Lower leg skin (tissue), 4 donors: Measurements from ENCODE around the gene CCL22. TPM values are rescaled to one million over a fixed set of nuclear protein-coding genes. Genes with fewer than 3 reads are reported as not detected.

Experiments used
- DNase-seq, 2 donors: peaks; one replicate each; pipeline ENCODE4 v3.0.0-alpha.2; 2019; ENCODE audit warnings: low spot score in 2 of 2
- H3K4me3 ChIP-seq: fragments of 200-600 bp; sonication (generic); 2 replicates; pipeline ENCODE4 v1.5.1; 2017; ENCODE audit warnings: mild to moderate bottlenecking, low read depth; ENCODE audit not compliant: poor library complexity, severe bottlenecking
- CTCF ChIP-seq, 3 donors: fragments of 450-650 bp; IDR thresholded peaks; one replicate each; pipeline ENCODE4 v1.5.1; 2016; ENCODE audit warnings: antibody characterized with exemption in 3 of 3, mild to moderate bottlenecking in 3 of 3, moderate library complexity in 2 of 3
- POLR2A ChIP-seq, 2 donors: fragments of 450-650 bp; IDR thresholded peaks; one replicate each; pipeline ENCODE4 v1.6.1; 2016 to 2017; ENCODE audit warnings: antibody characterized with exemption in 2 of 2, mild to moderate bottlenecking in 1 of 2, moderate library complexity in 1 of 2
- WGBS, 2 donors: methylation state at CpG; one replicate each; pipeline ENCODE4 v1.1.5; 2018; 5-methylcytosine and 5-hydroxymethylcytosine counted together
- intact Hi-C: fragments of 100-400 bp; cut with DNase I; formaldehyde crosslinking; loops from one replicate; pipeline ENCODE4 v1.15.0; 2023; ENCODE audit warnings: low total_unique reads
- total RNA-seq, 4 donors: library from RNA; depleted of rRNA; stranded (reverse); fragments of >200 nt; gene quantifications; one replicate each; pipeline ENCODE4 v1.1.0, GENCODE V29; 2016

CCL22 gene
- total RNA-seq, 4 donors from 2014 or later: 0.99 to 10.1 (median 2.0) TPM

GRCh38 chr16:57349212-57350031, 9.2 kb upstream of the CCL22 start:
- TF ChIP-seq CTCF (IDR thresholded peaks at IDR 0.05) (no peak), POLR2A (IDR thresholded peaks at IDR 0.05) (no peak)
- peak in 1 of 2 donors; percentile 34 for DNase-seq
- intact Hi-C loops: no loop called here
- WGBS, 2 donors: 51 to 54% methylated on average over 14 of the region's 14 CpGs
- H3K4me3 ChIP-seq: no peak overlapping the region

GRCh38 chr16:57352636-57353047, 5.9 kb upstream of the CCL22 start:
- WGBS, 2 donors: 64 to 70% methylated on average over 5 to 6 of the region's 6 CpGs
- no peak for DNase-seq
- no peak overlapping the region for H3K4me3 ChIP-seq
- intact Hi-C loops: no loop called here
- TF ChIP-seq POLR2A (IDR thresholded peaks at IDR 0.05) (no peak), CTCF (IDR thresholded peaks at IDR 0.05) (no peak)

DNA sequence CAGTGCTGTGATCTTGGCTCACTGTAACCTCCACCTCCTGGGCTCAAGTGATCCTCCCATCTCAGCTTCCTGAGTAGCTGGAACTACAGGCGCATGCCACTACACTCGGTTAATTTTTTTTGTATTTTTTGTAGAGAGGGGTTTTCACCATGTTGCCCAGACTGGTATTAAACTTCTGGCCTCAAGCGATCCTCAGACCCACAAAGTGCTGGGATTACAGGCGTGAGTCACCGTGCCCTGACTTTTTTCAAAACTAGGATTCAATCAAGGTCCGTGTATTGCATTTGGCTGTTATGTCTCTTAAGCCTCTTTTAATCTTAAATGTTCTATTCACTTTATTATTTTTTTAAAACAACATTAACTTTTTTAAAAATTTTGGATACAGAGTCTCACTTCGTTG, 4.3 kb upstream of the CCL22 start:
- H3K4me3 ChIP-seq: no peak overlapping the region
- WGBS, 2 donors: 82 to 88% methylated on average over 7 of the region's 7 CpGs
- no peak for DNase-seq
- intact Hi-C loops: no loop called here
- TF ChIP-seq CTCF (IDR thresholded peaks at IDR 0.05) (no peak), POLR2A (IDR thresholded peaks at IDR 0.05) (no peak)

DNA sequence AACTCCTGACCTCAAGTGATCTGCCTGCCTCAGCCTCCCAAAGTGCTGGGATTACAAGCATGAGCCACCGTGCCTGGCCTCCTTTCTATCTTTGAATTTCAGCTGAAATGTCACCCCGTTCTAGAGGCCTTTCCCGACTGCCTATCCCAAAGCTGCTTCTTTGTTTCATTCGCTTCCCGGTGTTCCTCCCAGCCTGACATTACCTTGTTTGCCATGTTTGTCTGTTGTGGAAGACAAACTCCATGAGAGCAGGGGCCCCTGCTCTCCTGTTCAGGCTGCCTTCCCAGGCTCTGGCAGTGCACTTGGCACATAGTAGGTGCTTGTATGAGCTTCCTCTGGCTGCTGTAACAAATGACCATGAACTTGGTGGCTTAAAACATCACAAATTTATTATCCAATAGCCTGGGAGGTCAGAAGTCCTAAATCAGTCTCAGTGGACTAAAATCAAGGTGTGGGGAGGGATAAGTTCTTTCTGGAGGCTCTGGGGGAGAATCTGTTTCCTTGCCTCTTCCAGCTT, 2.6 kb upstream of the CCL22 start:
- H3K4me3 ChIP-seq: no peak overlapping the region
- WGBS, 2 donors: 86 to 87% methylated on average over 5 of the region's 5 CpGs
- intact Hi-C loops: no loop called here
- no peak for TF ChIP-seq POLR2A (IDR thresholded peaks at IDR 0.05)
- no peak for TF ChIP-seq CTCF (IDR thresholded peaks at IDR 0.05)
- DNase-seq: no peak

DNA sequence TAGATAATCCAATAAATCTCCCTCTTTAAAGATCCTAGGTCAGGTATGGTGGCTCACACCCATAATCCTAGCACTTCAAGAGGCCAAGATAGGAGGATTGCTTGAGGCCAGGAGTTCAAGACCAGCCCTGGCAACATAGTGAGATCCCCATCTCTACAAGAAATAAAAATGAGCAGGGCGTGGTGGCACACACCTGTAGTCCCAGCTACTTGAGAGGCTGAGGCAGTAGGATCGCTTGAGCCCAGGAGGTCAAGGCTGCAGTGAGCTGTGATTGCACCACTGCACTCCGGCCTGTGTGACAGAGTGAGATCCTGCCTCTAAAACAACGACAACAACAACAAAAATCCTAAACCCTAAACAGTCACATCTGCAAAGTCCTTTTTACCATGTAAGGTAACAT, 2.0 kb upstream of the CCL22 start:
- no peak for TF ChIP-seq POLR2A (IDR thresholded peaks at IDR 0.05)
- no peak for TF ChIP-seq CTCF (IDR thresholded peaks at IDR 0.05)
- 96 to 99% methylated on average over 4 of the region's 4 CpGs for WGBS, 2 donors
- DNase-seq: no peak
- no peak overlapping the region for H3K4me3 ChIP-seq
- intact Hi-C loops: no loop called here
